Astrocyte (in vitro differentiated cells and primary cell): ENCODE measurements around the gene C1GALT1. TPM values are rescaled to one million over a fixed set of nuclear protein-coding genes. Genes with fewer than 3 reads are reported as not detected.

Source experiments
- DNase-seq: peaks from one replicate; pipeline ENCODE4 v3.0.0-alpha.2; 2010; ENCODE audit warnings: low read depth
- FAIRE-seq: peaks from 2 replicates; lab custom pipeline; 2011; peaks lifted over from hg19 to GRCh38; lab: Jason Lieb, UNC
- H2AFZ ChIP-seq: 2 replicates; pipeline ENCODE4 v1.6.0; 2012; ENCODE audit warnings: low read depth, low read length, inconsistent platforms
- H3K27ac ChIP-seq: 2 replicates; pipeline ENCODE4 v1.5.1; 2011; ENCODE audit warnings: low read depth, low read length, inconsistent platforms
- H3K27me3 ChIP-seq: 2 replicates; pipeline ENCODE4 v1.6.0; 2011; ENCODE audit warnings: low read length, inconsistent platforms; ENCODE audit not compliant: insufficient read depth
- H3K36me3 ChIP-seq: 2 replicates; pipeline ENCODE4 v1.5.1; 2011; ENCODE audit warnings: low read length, inconsistent platforms; ENCODE audit not compliant: insufficient read depth
- H3K4me1 ChIP-seq: 2 replicates; pipeline ENCODE4 v1.5.1; 2011; ENCODE audit warnings: low read length, inconsistent platforms; ENCODE audit not compliant: insufficient read depth
- H3K4me2 ChIP-seq: 2 replicates; pipeline ENCODE4 v1.6.0; 2012; ENCODE audit warnings: low read length, inconsistent platforms
- H3K4me3 ChIP-seq: 2 replicates; pipeline ENCODE4 v1.5.1; 2011; ENCODE audit warnings: low read depth, mild to moderate bottlenecking, low read length, inconsistent platforms; ENCODE audit not compliant: insufficient read depth
- H3K79me2 ChIP-seq: 2 replicates; pipeline ENCODE4 v1.6.0; 2012; ENCODE audit warnings: mild to moderate bottlenecking, low read length, inconsistent platforms; ENCODE audit not compliant: insufficient read depth
- H3K9ac ChIP-seq: 2 replicates; pipeline ENCODE4 v1.6.0; 2012; ENCODE audit warnings: mild to moderate bottlenecking, low read length, inconsistent platforms
- H3K9me3 ChIP-seq: 2 replicates; pipeline ENCODE4 v1.5.1; 2012; ENCODE audit warnings: low read depth, mild to moderate bottlenecking, low read length, inconsistent platforms; ENCODE audit not compliant: insufficient read depth
- H4K20me1 ChIP-seq: 2 replicates; pipeline ENCODE4 v1.6.0; 2012; ENCODE audit warnings: low read length, inconsistent platforms; ENCODE audit not compliant: insufficient read depth
- H3K27ac Mint-ChIP-seq: one replicate; pipeline ENCODE4 v1.8.0; 2021; ENCODE audit warnings: mild to moderate bottlenecking, mixed read lengths; ENCODE audit not compliant: unreplicated experiment
- H3K27me3 Mint-ChIP-seq: one replicate; pipeline ENCODE4 v1.8.0; 2021; ENCODE audit warnings: low read depth, mixed read lengths; ENCODE audit not compliant: unreplicated experiment
- H3K36me3 Mint-ChIP-seq: one replicate; pipeline ENCODE4 v1.8.0; 2021; ENCODE audit warnings: low read depth, mixed read lengths; ENCODE audit not compliant: unreplicated experiment
- H3K4me1 Mint-ChIP-seq: one replicate; pipeline ENCODE4 v1.8.0; 2021; ENCODE audit warnings: low read depth, mixed read lengths; ENCODE audit not compliant: unreplicated experiment
- H3K4me3 Mint-ChIP-seq: one replicate; pipeline ENCODE4 v1.8.0; 2021; ENCODE audit warnings: mild to moderate bottlenecking, moderate library complexity, mixed read lengths; ENCODE audit not compliant: unreplicated experiment
- H3K9me3 Mint-ChIP-seq: one replicate; pipeline ENCODE4 v1.8.0; 2021; ENCODE audit warnings: mild to moderate bottlenecking, mixed read lengths; ENCODE audit not compliant: unreplicated experiment
- EZH2 ChIP-seq: IDR thresholded peaks from 2 replicates; pipeline ENCODE4 v1.6.1; 2012; ENCODE audit warnings: mild to moderate bottlenecking, low read length, inconsistent platforms; ENCODE audit not compliant: insufficient read depth
- total RNA-seq: library from RNA; stranded (reverse); gene quantifications from 2 replicates; pipeline ENCODE4 v1.2.1, GENCODE V29; 2021
- TF ChIP-seq, protein P1 (sequence below): IDR thresholded peaks from 2 replicates; pipeline ENCODE4 v1.5.1; 2011; ENCODE audit warnings: low read depth, mild to moderate bottlenecking, inconsistent platforms, low read length, moderate library complexity; ENCODE audit not compliant: insufficient read depth

The C1GALT1 gene
- total RNA-seq, 1 donor from 2014 or later, result 40.0 TPM

DNA sequence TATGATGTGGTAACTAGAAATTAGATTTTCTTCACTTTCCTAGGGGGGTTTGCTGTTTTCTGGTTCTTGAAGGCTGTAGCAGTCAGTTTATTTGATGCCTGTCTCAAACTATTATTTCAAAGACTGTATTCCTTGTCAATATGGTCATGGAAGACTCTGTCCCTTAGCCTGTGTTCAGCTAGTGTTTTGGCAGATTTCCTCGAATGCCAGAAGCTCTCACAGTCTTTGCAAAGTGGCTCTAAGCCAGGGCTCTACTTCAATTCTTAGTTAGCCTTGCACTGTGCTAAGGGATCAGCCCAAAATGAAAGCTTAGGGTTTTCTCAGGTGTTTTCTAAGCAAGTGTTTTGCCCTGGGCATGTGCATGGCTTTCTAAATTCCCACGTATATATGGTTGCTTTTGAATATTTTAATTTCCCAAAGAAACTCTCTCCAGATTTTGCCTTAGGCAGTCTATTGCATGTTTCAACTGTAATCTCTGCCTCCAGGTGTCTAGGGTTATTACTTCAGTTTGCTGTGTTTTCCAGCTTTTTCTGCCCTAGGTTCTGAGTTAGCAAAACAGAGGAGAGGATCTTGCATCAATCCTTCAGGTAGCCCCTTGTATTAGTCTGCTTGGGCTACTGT, 7.2 kb upstream of the C1GALT1 start:
- H3K36me3 Mint-ChIP-seq, result no peaks in the 10 kb centered on the region
- no peak overlapping the region for H3K4me3 Mint-ChIP-seq
- peaks cover 20% of the 10 kb centered on the region for H3K4me1 ChIP-seq
- no peak overlapping the region for H3K4me2 ChIP-seq
- H3K36me3 ChIP-seq, result no peaks in the 10 kb centered on the region
- H3K4me3 ChIP-seq, result no peak overlapping the region
- peak overlapping the region; percentile 98 for H3K27ac ChIP-seq
- H2AFZ ChIP-seq, result no peak overlapping the region
- H4K20me1 ChIP-seq, result no peaks in the 10 kb centered on the region
- FAIRE-seq (no peak), DNase-seq (no peak)
- no peak overlapping the region for H3K27ac Mint-ChIP-seq
- H3K79me2 ChIP-seq, result no peaks in the 10 kb centered on the region
- no peak overlapping the region for H3K9ac ChIP-seq
- no peaks in the 10 kb centered on the region for H3K27me3 ChIP-seq
- H3K9me3 Mint-ChIP-seq, result peaks cover 5% of the 10 kb centered on the region
- no peaks in the 10 kb centered on the region for H3K27me3 Mint-ChIP-seq
- TF ChIP-seq, protein P1, sequence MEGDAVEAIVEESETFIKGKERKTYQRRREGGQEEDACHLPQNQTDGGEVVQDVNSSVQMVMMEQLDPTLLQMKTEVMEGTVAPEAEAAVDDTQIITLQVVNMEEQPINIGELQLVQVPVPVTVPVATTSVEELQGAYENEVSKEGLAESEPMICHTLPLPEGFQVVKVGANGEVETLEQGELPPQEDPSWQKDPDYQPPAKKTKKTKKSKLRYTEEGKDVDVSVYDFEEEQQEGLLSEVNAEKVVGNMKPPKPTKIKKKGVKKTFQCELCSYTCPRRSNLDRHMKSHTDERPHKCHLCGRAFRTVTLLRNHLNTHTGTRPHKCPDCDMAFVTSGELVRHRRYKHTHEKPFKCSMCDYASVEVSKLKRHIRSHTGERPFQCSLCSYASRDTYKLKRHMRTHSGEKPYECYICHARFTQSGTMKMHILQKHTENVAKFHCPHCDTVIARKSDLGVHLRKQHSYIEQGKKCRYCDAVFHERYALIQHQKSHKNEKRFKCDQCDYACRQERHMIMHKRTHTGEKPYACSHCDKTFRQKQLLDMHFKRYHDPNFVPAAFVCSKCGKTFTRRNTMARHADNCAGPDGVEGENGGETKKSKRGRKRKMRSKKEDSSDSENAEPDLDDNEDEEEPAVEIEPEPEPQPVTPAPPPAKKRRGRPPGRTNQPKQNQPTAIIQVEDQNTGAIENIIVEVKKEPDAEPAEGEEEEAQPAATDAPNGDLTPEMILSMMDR, result no peak
- no peak for TF ChIP-seq EZH2
- peaks cover 21% of the 10 kb centered on the region for H3K4me1 Mint-ChIP-seq
- H3K9me3 ChIP-seq, result no peaks in the 10 kb centered on the region

DNA sequence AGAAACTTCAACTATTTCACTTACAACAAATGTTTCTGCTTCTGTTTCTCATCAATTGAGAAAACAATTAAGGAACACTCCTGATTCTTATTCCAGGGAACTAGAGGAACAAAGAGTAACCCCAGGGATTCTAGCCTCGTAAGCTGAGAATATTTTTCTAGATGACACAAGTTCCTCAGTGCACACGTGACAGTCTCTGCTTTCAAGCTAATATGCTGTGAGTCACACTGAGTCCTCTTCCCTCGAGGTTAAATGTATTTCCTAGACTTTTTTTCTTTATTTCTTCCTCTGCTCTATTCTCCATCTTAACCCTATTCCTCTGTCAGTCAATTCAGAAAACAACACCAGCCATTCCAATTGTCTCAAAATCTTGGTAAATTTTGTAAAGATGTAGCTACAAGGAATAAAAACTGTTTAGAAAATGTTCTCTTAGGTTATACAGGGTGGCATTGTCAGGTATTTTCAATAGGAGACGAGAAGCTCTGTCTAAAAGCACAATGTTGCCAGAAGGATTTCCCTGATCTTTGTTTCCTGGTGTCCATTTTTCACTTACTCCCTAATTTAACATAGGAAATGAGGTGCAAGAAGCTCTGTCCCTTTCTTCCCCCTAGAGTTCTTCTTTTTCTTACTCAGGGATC, 5.8 kb upstream of the C1GALT1 start:
- no peaks in the 10 kb centered on the region for H3K27me3 Mint-ChIP-seq
- H3K36me3 Mint-ChIP-seq, result no peaks in the 10 kb centered on the region
- Histone ChIP-seq H2AFZ (no peak overlapping the region), H3K4me3 (peak overlapping the region; percentile 41), H3K9me3 (no peaks in the 10 kb centered on the region), H3K4me1 (peaks cover 21% of the 10 kb centered on the region), H3K27me3 (no peaks in the 10 kb centered on the region), H3K4me2 (peak overlapping the region; percentile 81), H3K9ac (peak overlapping the region; percentile 81), H4K20me1 (no peaks in the 10 kb centered on the region), H3K79me2 (no peaks in the 10 kb centered on the region), H3K27ac (peak overlapping the region; percentile 98), H3K36me3 (no peaks in the 10 kb centered on the region)
- H3K27ac Mint-ChIP-seq, result peak overlapping the region; percentile 88
- H3K9me3 Mint-ChIP-seq, result peaks cover 5% of the 10 kb centered on the region
- TF ChIP-seq, protein P1, result no peak
- TF ChIP-seq EZH2, result no peak
- peak; percentile 99 for FAIRE-seq
- H3K4me3 Mint-ChIP-seq, result peak overlapping the region; percentile 22
- DNase-seq, result peak; percentile 88
- H3K4me1 Mint-ChIP-seq, result peaks cover 24% of the 10 kb centered on the region
